Adipocyte (in vitro differentiated cells): ENCODE results near the gene C1orf174.

ENCODE experiments used
- DNase-seq: peaks from one replicate; pipeline ENCODE4 v3.0.0-alpha.2; 2015; ENCODE audit warnings: low read depth
- H3K27me3 ChIP-seq: replicated peaks from 2 replicates; pipeline ENCODE4 v1.7.0; 2013; ENCODE audit warnings: mild to moderate bottlenecking, low read length, moderate library complexity; ENCODE audit not compliant: control insufficient read depth, insufficient read depth
- H3K36me3 ChIP-seq: 2 replicates; pipeline ENCODE4 v1.7.0; 2013; ENCODE audit warnings: low read length, mild to moderate bottlenecking, moderate library complexity; ENCODE audit not compliant: control insufficient read depth, insufficient read depth, severe bottlenecking
- H3K4me1 ChIP-seq: 2 replicates; pipeline ENCODE4 v1.7.0; 2013; ENCODE audit warnings: mild to moderate bottlenecking, low read length, moderate library complexity; ENCODE audit not compliant: control insufficient read depth, insufficient read depth
- H3K4me3 ChIP-seq: 2 replicates; pipeline ENCODE4 v1.7.0; 2013; ENCODE audit warnings: mild to moderate bottlenecking, low read length, moderate library complexity
- H3K9ac ChIP-seq: 2 replicates; pipeline ENCODE4 v1.7.0; 2013; ENCODE audit warnings: mild to moderate bottlenecking, low read length, moderate library complexity
- H3K9me3 ChIP-seq: 2 replicates; pipeline ENCODE4 v1.7.0; 2013; ENCODE audit warnings: mild to moderate bottlenecking, low read length, moderate library complexity; ENCODE audit not compliant: control insufficient read depth

The C1orf174 gene

DNA sequence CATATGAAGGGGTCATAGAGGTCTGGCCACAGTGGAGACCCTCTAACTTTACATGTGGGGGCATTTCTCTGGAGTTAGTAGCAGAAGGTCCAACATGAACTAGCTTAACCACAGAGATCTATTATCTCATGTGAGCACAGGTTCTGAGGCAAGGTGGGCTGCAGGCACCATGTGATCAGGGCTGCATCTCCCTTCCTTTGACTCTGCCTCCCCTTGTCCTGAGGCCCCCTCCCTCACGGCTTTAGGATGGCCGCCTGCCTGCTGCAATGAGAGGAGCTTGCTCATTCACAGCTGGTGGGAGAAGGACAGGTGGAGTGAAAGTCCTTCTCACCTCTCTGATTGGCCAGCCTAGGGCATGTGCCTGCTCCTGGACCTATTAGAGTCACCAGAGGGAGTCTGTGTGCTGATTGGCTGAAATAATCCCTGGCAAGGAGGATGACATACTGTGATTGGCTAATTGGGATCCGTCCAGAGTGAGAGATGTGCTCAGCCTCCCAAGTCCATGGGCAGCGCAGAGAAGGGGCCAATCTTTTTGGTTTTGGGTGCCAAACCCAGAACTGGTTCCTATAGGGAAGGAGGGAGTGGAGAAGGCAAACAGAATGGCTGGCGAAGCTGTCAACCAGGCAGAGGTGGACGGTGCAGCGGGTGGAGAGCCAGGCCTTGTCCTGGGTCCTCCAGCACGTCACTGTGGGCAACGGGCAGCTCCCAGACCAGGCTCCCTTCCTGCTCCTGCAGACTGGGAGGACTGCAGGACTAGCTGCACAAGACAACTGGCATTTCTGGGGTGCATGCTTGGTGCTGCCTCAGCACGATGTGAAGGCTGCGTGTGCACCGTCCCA, 39.4 kb upstream of the C1orf174 start:
- no peaks in the 10 kb centered on the region for H3K36me3 ChIP-seq
- H3K9ac ChIP-seq = no peak overlapping the region
- DNase-seq = no peak
- peaks cover 22% of the 10 kb centered on the region for H3K9me3 ChIP-seq
- no peak overlapping the region for H3K4me3 ChIP-seq
- no peaks in the 10 kb centered on the region for H3K4me1 ChIP-seq
- peaks cover 8% of the 10 kb centered on the region for H3K27me3 ChIP-seq

DNA sequence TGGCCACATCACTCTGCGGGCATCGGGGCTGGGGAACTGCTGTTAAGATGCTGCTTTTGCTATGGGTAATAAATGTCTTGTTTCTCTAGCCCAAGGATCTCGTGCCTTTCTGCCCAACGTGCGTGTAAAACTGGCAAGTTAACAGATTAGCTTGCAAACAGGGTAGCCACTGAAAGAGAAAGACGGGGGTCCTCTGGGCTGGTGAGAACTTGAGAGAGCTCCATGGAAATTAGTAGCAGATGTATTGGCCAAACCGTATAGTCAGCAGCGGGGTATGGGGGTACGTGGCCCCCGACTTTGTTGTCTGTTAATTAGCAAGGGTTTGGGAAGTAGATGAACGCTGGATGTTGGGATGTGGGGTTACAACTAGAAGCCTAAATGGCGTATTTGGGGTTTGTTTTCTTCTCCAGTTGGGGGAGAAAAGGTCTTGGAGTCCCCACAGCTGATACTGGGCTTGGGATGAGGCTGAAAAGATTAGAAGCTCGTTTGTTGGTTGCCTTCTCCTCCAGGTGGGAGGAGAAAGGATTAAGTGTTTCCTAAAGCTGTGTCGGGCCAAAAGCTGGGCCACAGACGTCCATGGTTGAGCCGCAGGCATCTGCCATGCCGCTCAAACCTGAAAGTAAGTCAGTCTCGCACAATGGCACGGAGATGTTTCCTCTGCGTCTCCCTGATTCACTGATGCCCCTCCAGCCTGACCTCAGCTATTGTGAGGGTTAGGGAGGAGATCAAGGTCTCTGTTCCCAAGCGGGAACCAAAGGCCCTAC, 32.3 kb upstream of the C1orf174 start:
- Histone ChIP-seq H3K4me3 (no peak overlapping the region), H3K9me3 (peaks cover 24% of the 10 kb centered on the region), H3K9ac (no peak overlapping the region), H3K27me3 (no peaks in the 10 kb centered on the region), H3K36me3 (no peaks in the 10 kb centered on the region), H3K4me1 (no peaks in the 10 kb centered on the region)
- DNase-seq = no peak

DNA sequence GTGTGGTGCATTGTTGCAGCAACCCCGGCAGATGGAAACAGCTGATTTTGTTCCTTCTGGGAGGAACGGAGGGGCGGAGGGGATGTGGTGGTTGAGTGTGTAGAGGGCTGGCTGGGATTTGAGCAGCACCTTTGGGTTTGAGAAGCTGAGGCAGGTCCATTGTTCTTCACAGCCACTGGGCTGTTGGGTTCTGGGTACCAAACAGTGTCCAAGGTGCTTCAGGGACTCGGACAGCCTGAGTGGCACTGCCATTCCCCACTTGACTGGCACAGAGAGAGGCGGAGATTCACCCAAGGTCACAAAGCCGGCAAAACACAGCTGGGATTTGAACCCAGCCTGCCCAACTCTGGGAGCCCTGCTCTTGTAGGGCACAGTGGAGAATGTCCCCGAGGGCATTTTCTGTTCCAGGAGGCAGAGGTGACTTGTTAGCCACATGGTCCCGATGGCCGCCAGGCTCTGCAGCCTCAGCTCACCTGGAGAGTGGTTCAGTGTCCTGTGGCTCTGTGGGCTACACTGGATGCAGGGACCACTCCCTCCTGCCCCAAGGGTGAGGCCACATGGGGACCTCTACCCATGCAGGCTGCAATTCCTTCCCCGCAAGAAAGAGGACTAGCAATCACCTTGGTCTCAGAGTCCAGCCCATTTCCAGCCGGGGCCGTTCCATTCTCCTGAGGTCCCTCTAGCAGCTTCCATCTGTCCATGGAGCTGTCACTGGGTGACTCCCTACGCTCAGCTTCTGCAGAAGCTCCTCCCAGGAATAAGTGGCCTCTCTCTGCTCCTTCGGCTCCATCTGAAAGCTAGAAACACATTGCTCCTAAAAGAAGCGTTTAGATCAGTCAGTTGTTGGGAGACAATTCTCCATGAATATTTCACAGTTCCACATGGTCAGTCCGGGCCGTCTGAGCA, 31.2 kb upstream of the C1orf174 start:
- no peaks in the 10 kb centered on the region for H3K4me1 ChIP-seq
- peaks cover 21% of the 10 kb centered on the region for H3K9me3 ChIP-seq
- no peak overlapping the region for H3K9ac ChIP-seq
- no peak for DNase-seq
- H3K36me3 ChIP-seq = no peaks in the 10 kb centered on the region
- peaks cover 5% of the 10 kb centered on the region for H3K27me3 ChIP-seq
- no peak overlapping the region for H3K4me3 ChIP-seq

DNA sequence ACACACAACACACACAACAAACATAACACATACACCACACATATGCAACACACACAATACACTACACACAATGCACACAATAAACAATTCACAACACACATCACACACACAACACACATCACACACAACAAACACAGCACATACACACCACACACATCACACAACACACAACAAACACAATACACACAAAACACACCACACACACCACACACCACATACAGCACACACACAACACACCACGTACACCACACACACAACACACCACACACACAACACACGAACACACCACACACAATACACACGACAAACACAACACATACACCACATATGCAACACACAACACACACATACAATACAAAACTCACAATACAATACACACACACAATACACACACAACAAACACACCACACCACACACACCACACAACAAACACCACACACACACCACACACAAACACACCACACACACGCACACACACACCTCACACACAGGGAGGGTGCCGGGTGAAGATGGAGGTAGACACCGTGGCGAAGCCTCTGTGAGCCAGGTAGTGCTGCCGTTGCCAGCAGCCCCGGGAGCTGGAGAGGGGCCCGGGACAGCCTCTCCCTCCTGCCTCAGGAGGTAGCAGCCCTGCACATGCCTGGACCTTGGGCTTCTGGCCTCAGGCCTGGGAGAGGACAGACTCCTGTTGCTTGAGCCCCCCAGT, 30.4 kb upstream of the C1orf174 start:
- DNase-seq = no peak

DNA sequence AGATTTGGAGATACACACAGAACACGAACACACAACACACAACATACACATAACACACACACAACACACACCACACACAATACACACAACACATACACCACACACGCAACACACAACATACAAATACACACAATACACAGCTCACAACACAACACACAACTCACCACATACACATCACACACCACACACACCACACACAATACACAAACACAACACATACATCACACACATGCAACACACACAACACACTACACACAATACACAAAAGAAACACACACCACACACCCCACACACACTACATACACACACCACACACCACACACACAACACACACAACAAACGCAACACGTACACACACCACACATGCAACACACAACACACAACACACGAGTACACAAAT, 29.1 kb upstream of the C1orf174 start:
- DNase-seq = no peak
- no peak overlapping the region for H3K4me3 ChIP-seq
- no peaks in the 10 kb centered on the region for H3K4me1 ChIP-seq

More for the DNA sequence above, 30.4 kb upstream of the C1orf174 start:
- H3K9ac ChIP-seq = no peak overlapping the region
- H3K4me1 ChIP-seq = no peaks in the 10 kb centered on the region
- H3K36me3 ChIP-seq = no peaks in the 10 kb centered on the region
- H3K4me3 ChIP-seq = no peak overlapping the region
- H3K27me3 ChIP-seq = peaks cover 11% of the 10 kb centered on the region
- H3K9me3 ChIP-seq = peaks cover 16% of the 10 kb centered on the region

DNA sequence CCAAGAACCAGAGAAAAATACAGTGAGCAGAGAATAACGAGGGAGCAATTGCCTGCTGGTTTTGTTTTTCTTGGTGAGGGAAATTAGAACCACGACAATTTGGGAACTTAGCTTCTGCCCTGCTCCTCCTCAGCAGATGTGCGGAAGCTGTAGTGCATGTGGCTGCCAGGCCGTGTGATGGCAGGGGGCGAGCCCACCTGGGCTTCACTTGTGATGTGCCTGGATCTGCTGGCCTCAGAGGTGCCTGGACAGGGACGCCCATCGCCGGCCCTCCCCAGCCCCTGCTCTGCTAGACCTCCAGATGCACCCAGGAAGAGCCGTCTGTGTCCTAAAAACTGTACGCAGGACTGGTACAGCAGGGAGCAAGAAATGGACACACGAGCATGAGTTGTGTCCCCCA, 28.5 kb upstream of the C1orf174 start:
- Histone ChIP-seq H3K9me3 (peaks cover 9% of the 10 kb centered on the region), H3K9ac (no peak overlapping the region), H3K27me3 (peaks cover 19% of the 10 kb centered on the region), H3K4me3 (no peak overlapping the region), H3K36me3 (no peaks in the 10 kb centered on the region), H3K4me1 (no peaks in the 10 kb centered on the region)
- no peak for DNase-seq

More for the DNA sequence above, 29.1 kb upstream of the C1orf174 start:
- no peaks in the 10 kb centered on the region for H3K36me3 ChIP-seq
- peaks cover 9% of the 10 kb centered on the region for H3K9me3 ChIP-seq
- no peak overlapping the region for H3K9ac ChIP-seq
- peaks cover 15% of the 10 kb centered on the region for H3K27me3 ChIP-seq

DNA sequence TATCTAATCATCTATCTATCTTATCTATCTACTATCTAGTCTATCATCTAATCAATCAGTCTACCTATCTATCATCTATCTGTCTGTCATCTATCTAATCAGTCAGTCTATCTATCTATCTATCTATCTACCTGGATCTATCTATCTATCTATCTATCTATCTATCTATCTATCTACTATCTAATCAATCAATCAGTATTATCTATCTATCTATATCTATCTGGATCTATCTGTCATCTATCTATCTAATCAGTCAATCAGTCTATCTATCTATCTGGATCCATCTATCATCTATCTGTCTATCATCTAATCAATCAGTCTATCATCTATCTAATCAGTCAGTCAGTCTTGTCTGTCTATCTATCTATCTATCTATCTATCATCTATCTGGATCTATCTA, 26.9 kb upstream of the C1orf174 start:
- Histone ChIP-seq H3K4me3 (no peak overlapping the region), H3K27me3 (peaks cover 33% of the 10 kb centered on the region), H3K4me1 (no peaks in the 10 kb centered on the region), H3K9me3 (peaks cover 9% of the 10 kb centered on the region), H3K36me3 (no peaks in the 10 kb centered on the region), H3K9ac (no peak overlapping the region)
- no peak for DNase-seq

DNA sequence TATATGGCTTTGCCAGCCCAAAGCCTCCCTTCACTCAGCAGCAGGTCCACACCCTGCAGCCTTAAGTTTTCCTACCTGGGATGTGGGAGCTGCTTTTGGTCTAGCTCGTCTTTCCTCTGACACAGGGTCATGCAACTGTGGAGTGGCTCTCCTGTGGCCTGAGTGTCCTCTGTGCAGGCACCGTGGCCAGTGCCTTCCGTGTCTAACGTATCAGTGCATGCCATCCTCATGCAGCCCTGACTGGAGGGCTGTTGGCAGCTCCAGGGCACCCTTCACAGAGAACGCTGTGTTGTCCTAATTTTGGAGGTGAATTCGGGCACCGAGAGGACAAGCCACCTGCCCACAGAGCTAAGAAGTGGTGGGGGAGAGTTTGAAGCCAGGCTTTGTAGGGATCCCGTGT, 25.7 kb upstream of the C1orf174 start:
- DNase-seq = no peak
- H3K4me1 ChIP-seq = no peaks in the 10 kb centered on the region
- peaks cover 6% of the 10 kb centered on the region for H3K9me3 ChIP-seq
- H3K27me3 ChIP-seq = peaks cover 40% of the 10 kb centered on the region
- H3K4me3 ChIP-seq = no peak overlapping the region
- H3K9ac ChIP-seq = no peak overlapping the region
- no peaks in the 10 kb centered on the region for H3K36me3 ChIP-seq

DNA sequence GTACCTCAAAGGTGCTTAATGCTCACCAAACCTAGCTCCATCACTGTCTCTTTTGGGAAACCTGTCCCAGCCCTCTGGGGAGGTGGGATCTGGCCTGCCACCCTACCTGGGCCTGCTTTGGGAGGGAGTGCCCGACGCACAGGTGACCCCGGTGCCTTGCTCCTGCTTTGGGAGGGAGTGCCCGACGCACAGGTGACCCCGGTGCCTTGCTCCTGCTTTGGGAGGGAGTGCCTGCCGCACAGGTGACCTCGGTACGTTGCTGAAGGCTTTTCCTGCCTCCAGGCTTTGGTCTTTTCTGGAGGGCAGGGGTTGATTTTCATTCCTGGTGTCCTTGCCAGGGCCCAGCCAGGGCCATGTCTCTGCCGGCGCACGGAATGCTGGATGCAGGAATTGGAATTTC, 25.2 kb upstream of the C1orf174 start:
- no peaks in the 10 kb centered on the region for H3K36me3 ChIP-seq
- H3K4me3 ChIP-seq = no peak overlapping the region
- H3K9ac ChIP-seq = no peak overlapping the region
- DNase-seq = no peak
- H3K9me3 ChIP-seq = peaks cover 6% of the 10 kb centered on the region
- peaks cover 40% of the 10 kb centered on the region for H3K27me3 ChIP-seq
- H3K4me1 ChIP-seq = no peaks in the 10 kb centered on the region

DNA sequence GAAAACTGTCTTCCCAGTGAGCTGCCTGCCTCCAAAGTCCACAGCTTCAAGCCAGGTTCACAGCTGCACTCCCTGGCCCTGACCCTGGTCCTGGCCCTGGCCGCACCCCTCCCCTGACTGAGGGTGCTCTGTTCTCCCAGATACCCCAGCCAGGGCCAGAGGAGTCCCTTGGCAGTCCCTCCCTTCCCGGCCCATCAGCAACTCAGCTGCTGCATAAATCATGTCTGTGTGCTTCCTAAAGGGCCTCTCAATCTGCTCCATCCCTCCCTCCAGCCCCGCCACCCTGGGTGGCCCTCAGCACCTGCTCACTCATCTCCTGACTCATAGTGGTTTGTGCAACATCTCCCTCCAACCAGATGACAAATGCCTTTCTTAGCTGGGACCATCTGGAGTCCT, 24.8 kb upstream of the C1orf174 start:
- Histone ChIP-seq H3K27me3 (peaks cover 40% of the 10 kb centered on the region), H3K36me3 (no peaks in the 10 kb centered on the region), H3K9me3 (peaks cover 6% of the 10 kb centered on the region), H3K4me3 (no peak overlapping the region), H3K9ac (no peak overlapping the region), H3K4me1 (no peaks in the 10 kb centered on the region)
- no peak for DNase-seq
